Limb (tissue), 2 donors: Measurements from ENCODE around the gene NLRP6.
"Not testable (repeated sequence)": the region's sequence is repeated elsewhere in the genome, so short reads cannot be mapped to it uniquely, and the experiment has no call there.

ENCODE experiments used
- DNase-seq, 2 donors: peaks; one replicate each; pipeline ENCODE4 v3.0.0-alpha.2; 2016; ENCODE audit errors: extremely low spot score in 2 of 2

NLRP6 gene

GRCh38 chr11:255816-256215, 22.4 kb upstream of the NLRP6 start:
- DNase-seq = no peak

GRCh38 chr11:256952-257737, 21.1 kb upstream of the NLRP6 start:
- no peak for DNase-seq

- DNase-seq = no peak
Observed at GRCh38 chr11:257766-258493, 20.3 kb upstream of the NLRP6 start.

- no peak for DNase-seq
Observed at GRCh38 chr11:259413-259812, 18.8 kb upstream of the NLRP6 start.

- no peak for DNase-seq
Observed at GRCh38 chr11:261624-262023, 16.6 kb upstream of the NLRP6 start.

- no peak for DNase-seq
Observed at GRCh38 chr11:266676-267439, 11.3 kb upstream of the NLRP6 start.

- no peak for DNase-seq
Observed at GRCh38 chr11:267491-267994, 10.7 kb upstream of the NLRP6 start.

GRCh38 chr11:268716-269145, 9.5 kb upstream of the NLRP6 start:
- DNase-seq = not testable (repeated sequence)

- DNase-seq = no peak
Observed at GRCh38 chr11:269146-269890, 8.9 kb upstream of the NLRP6 start.

GRCh38 chr11:270451-271318, 7.5 kb upstream of the NLRP6 start:
- no peak for DNase-seq

GRCh38 chr11:271319-271715, 6.9 kb upstream of the NLRP6 start:
- DNase-seq = no peak

- no peak for DNase-seq
Observed at GRCh38 chr11:272195-272930, 5.8 kb upstream of the NLRP6 start.

GRCh38 chr11:272931-273198, 5.3 kb upstream of the NLRP6 start:
- no peak for DNase-seq

- no peak for DNase-seq
Observed at GRCh38 chr11:276219-276618, 2.0 kb upstream of the NLRP6 start.

GRCh38 chr11:279040-279965, 1.1 kb downstream of the NLRP6 start:
- DNase-seq = no peak

GRCh38 chr11:279966-280705, 1.9 kb downstream of the NLRP6 start:
- peak in 1 of 2 donors; percentile 38 for DNase-seq

GRCh38 chr11:280706-281485, 2.7 kb downstream of the NLRP6 start:
- DNase-seq = peak in 1 of 2 donors; percentile 38
